Keratinocyte (primary cell): ENCODE measurements around the gene ELF5. TPM values are rescaled to one million over a fixed set of nuclear protein-coding genes. Genes with fewer than 3 reads are reported as not detected.

Experiments
- DNase-seq: peaks from one replicate; pipeline ENCODE4 v3.0.0-alpha.2; 2011; ENCODE audit warnings: low read depth, missing footprints, low spot score
- FAIRE-seq: peaks from 2 replicates; lab custom pipeline; 2011; peaks lifted over from hg19 to GRCh38; lab: Jason Lieb, UNC
- H2AFZ ChIP-seq: 2 replicates; pipeline ENCODE4 v1.6.0; 2012; ENCODE audit warnings: low read length, control low read depth, inconsistent platforms; ENCODE audit not compliant: control insufficient read depth
- H3K27ac ChIP-seq: 2 replicates; pipeline ENCODE4 v1.5.1; 2011; ENCODE audit warnings: low read length; ENCODE audit not compliant: control insufficient read depth, insufficient read depth
- H3K27me3 ChIP-seq: 3 replicates; pipeline ENCODE4 v1.6.0; 2011; ENCODE audit warnings: low read length; ENCODE audit not compliant: control insufficient read depth, insufficient read depth; ENCODE audit errors: extremely low read depth
- H3K36me3 ChIP-seq, 2 experiments: 2 replicates in 1 of 2; 3 replicates in 1 of 2; pipeline ENCODE4 v1.5.1; 2011; ENCODE audit warnings: low read length in 2 of 2, mild to moderate bottlenecking in 1 of 2; ENCODE audit not compliant: control insufficient read depth in 2 of 2, insufficient read depth in 2 of 2; ENCODE audit errors: extremely low read depth in 1 of 2
- H3K4me1 ChIP-seq: 3 replicates; pipeline ENCODE4 v1.5.1; 2011; ENCODE audit warnings: low read length; ENCODE audit not compliant: control insufficient read depth, insufficient read depth; ENCODE audit errors: extremely low read depth
- H3K4me2 ChIP-seq: 3 replicates; pipeline ENCODE4 v1.6.0; 2011; ENCODE audit warnings: low read depth, low read length; ENCODE audit not compliant: control insufficient read depth, insufficient read depth; ENCODE audit errors: extremely low read depth
- H3K4me3 ChIP-seq, 3 experiments: fragments of 200-600 bp in 1 of 3; sonication (generic) in 1 of 3; 2 replicates in 2 of 3; 3 replicates in 1 of 3; pipeline ENCODE4 v1.5.1; 2011 to 2016; ENCODE audit warnings: low read length in 3 of 3, mild to moderate bottlenecking in 3 of 3, control low read depth in 2 of 3, inconsistent platforms in 1 of 3, low read depth in 1 of 3, mixed read lengths in 1 of 3, mixed run types in 1 of 3, moderate library complexity in 1 of 3; ENCODE audit not compliant: control insufficient read depth in 2 of 3, insufficient read depth in 2 of 3; ENCODE audit errors: extremely low read depth in 1 of 3
- H3K79me2 ChIP-seq: 2 replicates; pipeline ENCODE4 v1.6.0; 2012; ENCODE audit warnings: low read length; ENCODE audit not compliant: control insufficient read depth, insufficient read depth
- H3K9ac ChIP-seq: 3 replicates; pipeline ENCODE4 v1.6.0; 2011; ENCODE audit warnings: low read length; ENCODE audit not compliant: control insufficient read depth, insufficient read depth; ENCODE audit errors: extremely low read depth
- H3K9me1 ChIP-seq: 3 replicates; pipeline ENCODE4 v1.6.0; 2011; ENCODE audit warnings: low read length; ENCODE audit not compliant: control insufficient read depth, insufficient read depth; ENCODE audit errors: extremely low read depth
- H3K9me3 ChIP-seq: 2 replicates; pipeline ENCODE4 v1.5.1; 2012; ENCODE audit warnings: low read depth, low read length; ENCODE audit not compliant: control insufficient read depth
- H4K20me1 ChIP-seq: 3 replicates; pipeline ENCODE4 v1.6.0; 2011; ENCODE audit warnings: low read length; ENCODE audit not compliant: control insufficient read depth, insufficient read depth; ENCODE audit errors: extremely low read depth
- EZH2 ChIP-seq: IDR thresholded peaks from one replicate; pipeline ENCODE4 v1.6.1; 2012; ENCODE audit warnings: inconsistent platforms, mild to moderate bottlenecking, low read length, moderate library complexity
- dilution Hi-C: fragments of 300-500 bp; cut with MboI; formaldehyde crosslinking; loops from one replicate; pipeline ENCODE4 v1.7.0; 2020; ENCODE audit warnings: low sequenced_read_pairs; ENCODE audit not compliant: extremely low pct_ligation_motif_present
- polyA plus RNA-seq, 5 experiments: library from polyadenylated mRNA; depleted of rRNA in 3 of 5; stranded (reverse) in 3 of 5; stranded (forward) in 1 of 5; unstranded in 1 of 5; fragments of >200 nt; gene quantifications; 1 replicate in 1 of 5; 2 replicates in 3 of 5; 3 replicates in 1 of 5; pipeline versions ENCODE4 v1.2.1 to v1.2.3, GENCODE V29; 2011 to 2012; ENCODE audit warnings: missing spikeins in 2 of 5, low read depth in 1 of 5, low replicate concordance in 1 of 5
- TF ChIP-seq, protein P1 (sequence below), 3 experiments: IDR thresholded peaks in 1 of 3; conservative IDR thresholded peaks in 1 of 3; optimal IDR thresholded peaks in 1 of 3; 2 replicates in 2 of 3; 3 replicates in 1 of 3; pipeline versions ENCODE3 to v1.5.1; 2011; ENCODE audit warnings: low read length in 3 of 3, mild to moderate bottlenecking in 3 of 3, moderate library complexity in 2 of 3, control low read depth in 1 of 3, inconsistent platforms in 1 of 3; ENCODE audit not compliant: insufficient read depth in 2 of 3; ENCODE audit errors: extremely low read depth in 1 of 3

ELF5 gene
- polyA plus RNA-seq, 1 donor (not counting 4 experiments of a cell fraction or from before 2014, with no cell fraction given), result not detected

DNA sequence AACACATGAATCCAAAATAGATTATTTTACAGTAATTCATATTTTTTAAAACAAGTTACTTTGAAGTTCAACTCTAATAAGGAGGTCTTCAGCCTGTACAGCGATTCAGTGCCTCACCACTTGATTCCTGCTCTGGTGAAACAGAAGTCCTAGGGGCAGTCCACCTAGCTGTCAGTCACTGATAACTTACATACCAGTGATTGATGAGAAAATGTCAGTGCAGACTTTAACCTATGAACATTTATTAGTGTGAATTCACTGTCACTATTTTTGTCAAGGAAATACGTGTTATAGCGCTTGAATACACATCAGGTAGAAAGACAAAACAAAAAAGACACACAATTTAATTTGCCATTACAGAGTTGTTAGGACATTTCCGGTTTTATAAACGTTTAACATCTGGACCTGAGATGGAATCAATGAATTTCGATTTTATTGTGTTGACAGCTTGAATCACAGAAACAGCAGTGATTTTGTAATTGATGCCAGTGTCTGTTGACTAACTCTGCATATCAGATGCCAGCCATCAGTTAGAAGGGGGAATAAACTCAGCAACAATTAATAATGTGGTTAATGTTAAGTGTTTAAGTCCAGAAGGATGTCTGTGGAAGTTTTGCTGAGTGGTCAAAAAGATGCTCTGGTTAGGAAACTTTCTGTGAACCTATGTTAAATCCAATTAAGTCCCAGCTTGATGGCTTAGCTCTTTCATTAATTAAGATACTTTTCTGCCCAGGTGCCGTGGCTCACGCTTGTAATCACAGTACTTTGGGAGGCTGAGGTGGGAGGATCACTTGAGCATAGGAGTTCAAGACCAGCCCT is 34.5 kb downstream of the ELF5 start:
- Histone ChIP-seq H3K27me3 (peaks cover 3% of the 10 kb centered on the region), H2AFZ (no peak overlapping the region), H3K4me2 (no peak overlapping the region), H3K9ac (no peak overlapping the region), H3K4me1 (peaks cover 3% of the 10 kb centered on the region), H3K79me2 (no peaks in the 10 kb centered on the region), H3K9me1 (no peaks in the 10 kb centered on the region), H3K4me3 (no peak overlapping the region), H4K20me1 (no peaks in the 10 kb centered on the region), H3K27ac (no peak overlapping the region), H3K36me3 (no peaks in the 10 kb centered on the region), H3K9me3 (no peaks in the 10 kb centered on the region)
- no peak for DNase-seq
- TF ChIP-seq, protein P1, sequence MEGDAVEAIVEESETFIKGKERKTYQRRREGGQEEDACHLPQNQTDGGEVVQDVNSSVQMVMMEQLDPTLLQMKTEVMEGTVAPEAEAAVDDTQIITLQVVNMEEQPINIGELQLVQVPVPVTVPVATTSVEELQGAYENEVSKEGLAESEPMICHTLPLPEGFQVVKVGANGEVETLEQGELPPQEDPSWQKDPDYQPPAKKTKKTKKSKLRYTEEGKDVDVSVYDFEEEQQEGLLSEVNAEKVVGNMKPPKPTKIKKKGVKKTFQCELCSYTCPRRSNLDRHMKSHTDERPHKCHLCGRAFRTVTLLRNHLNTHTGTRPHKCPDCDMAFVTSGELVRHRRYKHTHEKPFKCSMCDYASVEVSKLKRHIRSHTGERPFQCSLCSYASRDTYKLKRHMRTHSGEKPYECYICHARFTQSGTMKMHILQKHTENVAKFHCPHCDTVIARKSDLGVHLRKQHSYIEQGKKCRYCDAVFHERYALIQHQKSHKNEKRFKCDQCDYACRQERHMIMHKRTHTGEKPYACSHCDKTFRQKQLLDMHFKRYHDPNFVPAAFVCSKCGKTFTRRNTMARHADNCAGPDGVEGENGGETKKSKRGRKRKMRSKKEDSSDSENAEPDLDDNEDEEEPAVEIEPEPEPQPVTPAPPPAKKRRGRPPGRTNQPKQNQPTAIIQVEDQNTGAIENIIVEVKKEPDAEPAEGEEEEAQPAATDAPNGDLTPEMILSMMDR (optimal IDR thresholded peaks at IDR 0.05 in 1 of 3, IDR thresholded peaks at IDR 0.05 in 1 of 3, conservative IDR thresholded peaks at IDR 0.05 in 1 of 3; ENCODE audit: extremely low read depth in 1 of 3, insufficient read depth in 2 of 3, low read length in 3 of 3), result no peak
- TF ChIP-seq EZH2, result no peak
- dilution Hi-C loops, result no loop called here
- FAIRE-seq, result no peak

- H3K4me1 ChIP-seq, result peaks cover 3% of the 10 kb centered on the region
- no peak overlapping the region for H3K4me3 ChIP-seq
- no peaks in the 10 kb centered on the region for H3K9me1 ChIP-seq
- no peak overlapping the region for H3K9ac ChIP-seq
- no peak overlapping the region for H3K27ac ChIP-seq
- peaks cover 3% of the 10 kb centered on the region for H3K27me3 ChIP-seq
- dilution Hi-C loops, result no loop called here
- peaks cover 0 to 3% of the 10 kb centered on the region in 2 experiments for H3K36me3 ChIP-seq
- DNase-seq (no peak), FAIRE-seq (no peak)
- no peak for TF ChIP-seq EZH2
- TF ChIP-seq, protein P1 (optimal IDR thresholded peaks at IDR 0.05 in 1 of 3, IDR thresholded peaks at IDR 0.05 in 1 of 3, conservative IDR thresholded peaks at IDR 0.05 in 1 of 3; ENCODE audit: extremely low read depth in 1 of 3, insufficient read depth in 2 of 3, low read length in 3 of 3), result no peak
- H2AFZ ChIP-seq, result no peak overlapping the region
- H4K20me1 ChIP-seq, result no peaks in the 10 kb centered on the region
- no peaks in the 10 kb centered on the region for H3K79me2 ChIP-seq
- H3K9me3 ChIP-seq, result no peaks in the 10 kb centered on the region
- H3K4me2 ChIP-seq, result no peak overlapping the region
Measured at GRCh38 chr11:34476849-34477248, 36.7 kb downstream of the ELF5 start.
